Liver (tissue), 3 donors: ENCODE measurements around the gene ZNF117.
"Not testable (repeated sequence)": the region's sequence is repeated elsewhere in the genome, so short reads cannot be mapped to it uniquely, and the experiment has no call there.

ENCODE experiments used
- ATF3 ChIP-seq: IDR thresholded peaks from 2 replicates; pipeline ENCODE4 v1.6.1; 2016; ENCODE audit warnings: antibody characterized with exemption
- CTCF ChIP-seq: fragments of 150-350 bp; IDR thresholded peaks from 2 replicates; pipeline ENCODE4 v1.5.1; 2017; ENCODE audit warnings: improper control_type of control experiment, low read depth, low read length; ENCODE audit not compliant: missing input control
- EGR1 ChIP-seq, 2 donors: IDR thresholded peaks; 2 replicates each; pipeline ENCODE4 v1.6.1; 2016 to 2018; ENCODE audit warnings: antibody characterized with exemption in 2 of 2, low read depth in 2 of 2
- GABPA ChIP-seq, 2 donors: IDR thresholded peaks in 1 of 2; conservative IDR thresholded peaks in 1 of 2; 2 replicates each; pipeline ENCODE4 v1.6.1; 2016; ENCODE audit warnings: antibody characterized with exemption in 2 of 2, mild to moderate bottlenecking in 1 of 2, moderate library complexity in 1 of 2
- JUND ChIP-seq, 2 donors: IDR thresholded peaks; 2 replicates each; pipeline ENCODE4 v1.6.1; 2016; ENCODE audit warnings: antibody characterized with exemption in 2 of 2
- MAX ChIP-seq: IDR thresholded peaks from 2 replicates; pipeline ENCODE4 v1.6.1; 2016; ENCODE audit warnings: antibody characterized with exemption
- RAD21 ChIP-seq, 2 donors: IDR thresholded peaks; 2 replicates each; pipeline ENCODE4 v1.6.1; 2016; ENCODE audit warnings: antibody characterized with exemption in 2 of 2, mild to moderate bottlenecking in 2 of 2
- REST ChIP-seq: IDR thresholded peaks from 2 replicates; pipeline ENCODE4 v1.6.1; 2016; ENCODE audit warnings: antibody characterized with exemption, mild to moderate bottlenecking
- SP1 ChIP-seq: IDR thresholded peaks from 2 replicates; pipeline ENCODE4 v1.6.1; 2018; ENCODE audit warnings: antibody characterized with exemption, mild to moderate bottlenecking
- TAF1 ChIP-seq: conservative IDR thresholded peaks from 2 replicates; pipeline ENCODE4 v1.6.1; 2016; ENCODE audit warnings: antibody characterized with exemption, mild to moderate bottlenecking
- YY1 ChIP-seq: IDR thresholded peaks from 2 replicates; pipeline ENCODE4 v1.6.1; 2016; ENCODE audit warnings: antibody characterized with exemption, mild to moderate bottlenecking
- ZBTB33 ChIP-seq: IDR thresholded peaks from 2 replicates; pipeline ENCODE4 v1.6.1; 2016; ENCODE audit warnings: antibody characterized with exemption
- donor health status: healthy.
- donor health status: healthy.

GRCh38 chr7:65007036-65007435, 16.2 kb upstream of the ZNF117 start:
- TF ChIP-seq YY1; CTCF; RAD21 (IDR thresholded peaks at IDR 0.05); ATF3; JUND (IDR thresholded peaks at IDR 0.05); GABPA (IDR thresholded peaks at IDR 0.05 in 1 of 2, conservative IDR thresholded peaks at IDR 0.05 in 1 of 2); SP1; TAF1; MAX; REST; ZBTB33; EGR1 (IDR thresholded peaks at IDR 0.05; ENCODE audit: low read depth in 2 of 2): not testable (repeated sequence)
